H1 (cell line): ENCODE data around the gene LRRC15. TPM values are rescaled to one million over a fixed set of nuclear protein-coding genes. Genes with fewer than 3 reads are reported as not detected.

Source experiments
- CTBP2 ChIP-seq: IDR thresholded peaks from 2 replicates; pipeline ENCODE4 v1.7.0; 2011; ENCODE audit warnings: borderline replicate concordance, mild to moderate bottlenecking, moderate library complexity, mixed read lengths, low read length; ENCODE audit not compliant: insufficient read depth, insufficient read length
- FOSL1 ChIP-seq: IDR thresholded peaks from 2 replicates; pipeline ENCODE4 v1.6.1; 2011; ENCODE audit warnings: mild to moderate bottlenecking, low read depth, low read length, moderate library complexity; ENCODE audit not compliant: insufficient read depth
- NRF1 ChIP-seq: IDR thresholded peaks from 2 replicates; pipeline ENCODE4 v1.6.1; 2011; ENCODE audit warnings: mild to moderate bottlenecking, low read depth, low read length, improper control_type of control experiment
- POLR2A ChIP-seq, 2 experiments: IDR thresholded peaks; 1 replicate in 1 of 2; 2 replicates in 1 of 2; pipeline ENCODE4 v1.6.1; 2011; ENCODE audit warnings: low read depth in 2 of 2, low read length in 2 of 2, mild to moderate bottlenecking in 2 of 2; ENCODE audit errors: control extremely low read depth in 1 of 2
- RAD21 ChIP-seq, 2 experiments: IDR thresholded peaks in 1 of 2; conservative IDR thresholded peaks in 1 of 2; 2 replicates each; pipeline ENCODE4 v1.6.1; 2011; ENCODE audit warnings: low read depth in 2 of 2, low read length in 2 of 2, improper control_type of control experiment in 1 of 2, inconsistent platforms in 1 of 2, mild to moderate bottlenecking in 1 of 2, moderate library complexity in 1 of 2
- SIN3A ChIP-seq, 2 experiments: IDR thresholded peaks in 1 of 2; conservative IDR thresholded peaks in 1 of 2; 2 replicates each; pipeline ENCODE4 v1.6.1; 2011 to 2012; ENCODE audit warnings: low read length in 2 of 2, improper control_type of control experiment in 1 of 2, low read depth in 1 of 2, mild to moderate bottlenecking in 1 of 2
- polyA plus RNA-seq, 7 experiments: library from polyadenylated mRNA; depleted of rRNA in 3 of 7; stranded (reverse) in 5 of 7; unstranded in 2 of 7; fragments of >200 nt in 5 of 7; fragments of 200-250 nt in 2 of 7; gene quantifications; 1 replicate in 5 of 7; 2 replicates in 1 of 7; 4 replicates in 1 of 7; pipeline versions ENCODE4 v1.2.1 to v1.2.3, GENCODE V29; 2011 to 2013; ENCODE audit warnings: missing spikeins in 2 of 7, mixed read lengths in 2 of 7
- total RNA-seq: library from RNA; stranded (reverse); fragmentation: NEBNext Ultra II Directional; extraction: Animal tissue kit (Norgen Biotek cat#: 25700); gene quantifications from 2 replicates; pipeline ENCODE4 v1.2.1, GENCODE V29; 2021
- TF ChIP-seq, protein P1 (sequence below): IDR thresholded peaks from 2 replicates; pipeline ENCODE4 v1.6.1; 2012; ENCODE audit warnings: inconsistent platforms

LRRC15 gene
- total and polyA plus RNA-seq, 2 of the 8 experiments (the other 6 are each of a cell fraction or from before 2014, with no cell fraction given), result 0.15 to 0.37 TPM

DNA sequence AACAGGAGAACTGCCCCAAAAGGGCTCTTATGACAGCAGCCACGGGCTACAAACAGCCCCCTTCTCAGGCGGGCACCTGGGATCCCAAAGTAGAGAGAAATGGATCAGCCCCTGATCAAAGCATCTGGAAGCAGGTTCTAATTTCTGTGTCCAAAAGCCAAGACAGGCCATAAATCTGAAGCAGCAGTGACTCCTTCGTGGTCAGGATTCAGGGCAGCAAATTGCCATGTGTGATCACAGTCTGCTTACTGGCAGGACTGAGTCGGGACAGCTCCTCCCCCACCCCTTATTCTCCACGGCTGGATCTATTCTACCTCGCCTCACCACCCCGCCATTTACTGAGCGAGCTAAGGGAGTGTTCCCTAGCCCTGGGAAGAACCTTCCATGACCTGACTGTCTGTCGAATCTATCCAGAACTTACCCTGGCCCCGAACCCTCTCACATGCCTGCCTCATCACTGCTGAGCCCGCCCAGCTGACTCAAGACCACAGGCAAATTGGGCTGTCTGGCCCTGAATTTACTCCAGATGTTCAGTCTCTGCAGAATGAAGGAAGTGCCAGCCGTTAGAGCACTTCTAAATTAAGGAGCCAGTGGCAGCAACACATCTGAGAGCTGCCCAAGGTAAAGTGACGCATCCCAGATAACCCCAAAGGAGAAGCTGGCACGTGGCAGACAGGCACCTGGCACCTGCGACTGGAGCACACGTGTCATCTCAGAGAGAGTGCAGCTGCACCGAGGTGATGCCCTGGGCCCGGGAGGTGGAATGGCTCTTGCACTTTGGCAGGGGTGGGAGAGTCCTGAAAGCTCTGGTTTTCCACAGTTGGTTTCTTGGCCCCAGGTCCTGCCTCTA lies 1.3 kb downstream of the LRRC15 start (continued):
- no peak for TF ChIP-seq RAD21 (IDR thresholded peaks at IDR 0.05 in 1 of 2, conservative IDR thresholded peaks at IDR 0.05 in 1 of 2; ENCODE audit: low read depth in 2 of 2, low read length in 2 of 2)
- TF ChIP-seq CTBP2, result no peak
- no peak for TF ChIP-seq NRF1
- TF ChIP-seq, protein P1, sequence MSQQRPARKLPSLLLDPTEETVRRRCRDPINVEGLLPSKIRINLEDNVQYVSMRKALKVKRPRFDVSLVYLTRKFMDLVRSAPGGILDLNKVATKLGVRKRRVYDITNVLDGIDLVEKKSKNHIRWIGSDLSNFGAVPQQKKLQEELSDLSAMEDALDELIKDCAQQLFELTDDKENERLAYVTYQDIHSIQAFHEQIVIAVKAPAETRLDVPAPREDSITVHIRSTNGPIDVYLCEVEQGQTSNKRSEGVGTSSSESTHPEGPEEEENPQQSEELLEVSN, result no peak
- no peak for TF ChIP-seq FOSL1
- TF ChIP-seq POLR2A (IDR thresholded peaks at IDR 0.05; ENCODE audit: control extremely low read depth in 1 of 2, low read depth in 2 of 2, low read length in 2 of 2), result no peak
- TF ChIP-seq SIN3A (conservative IDR thresholded peaks at IDR 0.05 in 1 of 2, IDR thresholded peaks at IDR 0.05 in 1 of 2; ENCODE audit: low read depth in 1 of 2, low read length in 2 of 2), result no peak
- TF ChIP-seq, all 59 proteins: peak for 0
